WTC11 (cell line): ENCODE results near the gene RARB. TPM values are rescaled to one million over a fixed set of nuclear protein-coding genes. Genes with fewer than 3 reads are reported as not detected.

Experiments
- ATAC-seq: fragments of 200-7000 bp; cut with Tn5 transposase; 2 replicates; pipeline ENCODE4 v1.10.0; 2021; ENCODE audit warnings: mild to moderate bottlenecking, moderate library complexity
- CTCF ChIA-PET: fragments of 300-600 bp; sonication (Branson Sonifier 250); formaldehyde crosslinking; loops from one replicate; lab custom pipeline; 2021; ENCODE audit warnings: antibody characterized with exemption; lab: Charles Lee
- POLR2A ChIA-PET: fragments of 350-600 bp; sonication (Branson Sonifier 250); formaldehyde crosslinking; loops from one replicate; lab custom pipeline; 2021; ENCODE audit warnings: antibody characterized with exemption; lab: Charles Lee
- DNase-seq: peaks from one replicate; pipeline ENCODE4 v3.0.0; 2021; ENCODE audit warnings: low spot score
- H3K27ac Mint-ChIP-seq: 2 replicates; pipeline ENCODE4 v1.8.0; 2021; ENCODE audit warnings: mixed read lengths
- H3K27me3 Mint-ChIP-seq: 2 replicates; pipeline ENCODE4 v1.8.0; 2021; ENCODE audit warnings: low read depth, mild to moderate bottlenecking, moderate library complexity, mixed read lengths
- H3K36me3 Mint-ChIP-seq: 2 replicates; pipeline ENCODE4 v1.8.0; 2021; ENCODE audit warnings: mixed read lengths
- H3K4me1 Mint-ChIP-seq: 2 replicates; pipeline ENCODE4 v1.8.0; 2022; ENCODE audit warnings: mixed read lengths
- H3K4me3 Mint-ChIP-seq: 2 replicates; pipeline ENCODE4 v1.8.0; 2021; ENCODE audit warnings: mild to moderate bottlenecking, moderate library complexity, mixed read lengths
- H3K9me3 Mint-ChIP-seq: 2 replicates; pipeline ENCODE4 v1.8.0; 2021; ENCODE audit warnings: mixed read lengths
- AFF4 ChIP-seq: sonication (generic); formaldehyde crosslinking; IDR thresholded peaks from 2 replicates; pipeline ENCODE4 v1.8.1; 2023; ENCODE audit warnings: mild to moderate bottlenecking, missing genetic modification reagents, borderline replicate concordance
- ATF1 ChIP-seq: sonication (generic); formaldehyde crosslinking; IDR thresholded peaks from 2 replicates; pipeline ENCODE4 v1.8.1; 2023; ENCODE audit warnings: mild to moderate bottlenecking, moderate library complexity, missing genetic modification reagents
- ATF2 ChIP-seq: sonication (generic); formaldehyde crosslinking; IDR thresholded peaks from 2 replicates; pipeline ENCODE4 v1.8.1; 2022; ENCODE audit warnings: low read depth, missing genetic modification reagents, borderline replicate concordance
- CREB1 ChIP-seq: sonication (generic); formaldehyde crosslinking; IDR thresholded peaks from 2 replicates; pipeline ENCODE4 v1.8.0; 2023; ENCODE audit warnings: mild to moderate bottlenecking, missing genetic modification reagents
- CREM ChIP-seq: sonication (generic); formaldehyde crosslinking; IDR thresholded peaks from 2 replicates; pipeline ENCODE4 v1.8.1; 2022; ENCODE audit warnings: mild to moderate bottlenecking, missing genetic modification reagents, moderate library complexity
- ELF4 ChIP-seq: sonication (generic); formaldehyde crosslinking; IDR thresholded peaks from 2 replicates; pipeline ENCODE4 v1.8.1; 2022; ENCODE audit warnings: low read depth, mild to moderate bottlenecking, moderate library complexity, missing genetic modification reagents
- ERG ChIP-seq: fragments of 250-450 bp; sonication (Bioruptor Pico); IDR thresholded peaks from 2 replicates; pipeline ENCODE4 v1.8.0; 2021; ENCODE audit warnings: mild to moderate bottlenecking
- ESRRA ChIP-seq: sonication (generic); formaldehyde crosslinking; IDR thresholded peaks from 2 replicates; pipeline ENCODE4 v1.8.1; 2022; ENCODE audit warnings: mild to moderate bottlenecking, missing genetic modification reagents, borderline replicate concordance
- FOXK1 ChIP-seq: sonication (generic); formaldehyde crosslinking; IDR thresholded peaks from 2 replicates; pipeline ENCODE4 v1.8.0; 2022; ENCODE audit warnings: mild to moderate bottlenecking, moderate library complexity, missing genetic modification reagents
- HMGXB4 ChIP-seq: sonication (generic); formaldehyde crosslinking; IDR thresholded peaks from 2 replicates; pipeline ENCODE4 v1.8.1; 2023; ENCODE audit warnings: mild to moderate bottlenecking, moderate library complexity, missing genetic modification reagents
- IRF1 ChIP-seq: sonication (generic); formaldehyde crosslinking; IDR thresholded peaks from 2 replicates; pipeline ENCODE4 v1.8.0; 2023; ENCODE audit warnings: missing genetic modification reagents
- PREB ChIP-seq: sonication (generic); formaldehyde crosslinking; IDR thresholded peaks from 2 replicates; pipeline ENCODE4 v1.8.1; 2022; ENCODE audit warnings: mild to moderate bottlenecking, missing genetic modification reagents, moderate library complexity, borderline replicate concordance
- SMAD3 ChIP-seq: sonication (generic); formaldehyde crosslinking; IDR thresholded peaks from 2 replicates; pipeline ENCODE4 v1.8.0; 2022; ENCODE audit warnings: missing genetic modification reagents, mild to moderate bottlenecking, borderline replicate concordance
- TEAD1 ChIP-seq: sonication (generic); formaldehyde crosslinking; IDR thresholded peaks from 2 replicates; pipeline ENCODE4 v1.8.0; 2022; ENCODE audit warnings: mild to moderate bottlenecking, missing genetic modification reagents
- ZNF219 ChIP-seq: sonication (generic); formaldehyde crosslinking; IDR thresholded peaks from 2 replicates; pipeline ENCODE4 v1.8.0; 2023; ENCODE audit warnings: missing genetic modification reagents, mild to moderate bottlenecking, borderline replicate concordance
- ZNF232 ChIP-seq: sonication (generic); formaldehyde crosslinking; IDR thresholded peaks from 2 replicates; pipeline ENCODE4 v1.8.0; 2022; ENCODE audit warnings: mild to moderate bottlenecking, missing genetic modification reagents
- ZNF396 ChIP-seq: fragments of 250-450 bp; sonication (Bioruptor Pico); IDR thresholded peaks from 2 replicates; pipeline ENCODE4 v1.8.0; 2021; ENCODE audit warnings: mild to moderate bottlenecking, moderate library complexity, borderline replicate concordance
- ZNF671 ChIP-seq: fragments of 250-450 bp; sonication (Bioruptor Pico); IDR thresholded peaks from 2 replicates; pipeline ENCODE4 v1.8.0; 2021; ENCODE audit warnings: mild to moderate bottlenecking
- total RNA-seq: library from RNA; stranded (reverse); gene quantifications from 3 replicates; pipeline ENCODE4 v1.2.3, GENCODE V29; 2021
- TF ChIP-seq, protein P1 (sequence below): sonication (generic); formaldehyde crosslinking; IDR thresholded peaks from 2 replicates; pipeline ENCODE4 v1.8.0; 2022; ENCODE audit warnings: mild to moderate bottlenecking, missing genetic modification reagents
- TF ChIP-seq, protein P2 (sequence below): sonication (generic); formaldehyde crosslinking; IDR thresholded peaks from 2 replicates; pipeline ENCODE4 v1.8.1; 2022; ENCODE audit warnings: mild to moderate bottlenecking, moderate library complexity, missing genetic modification reagents

RARB gene
- total RNA-seq, 1 experiment from 2014 or later: not detected

DNA sequence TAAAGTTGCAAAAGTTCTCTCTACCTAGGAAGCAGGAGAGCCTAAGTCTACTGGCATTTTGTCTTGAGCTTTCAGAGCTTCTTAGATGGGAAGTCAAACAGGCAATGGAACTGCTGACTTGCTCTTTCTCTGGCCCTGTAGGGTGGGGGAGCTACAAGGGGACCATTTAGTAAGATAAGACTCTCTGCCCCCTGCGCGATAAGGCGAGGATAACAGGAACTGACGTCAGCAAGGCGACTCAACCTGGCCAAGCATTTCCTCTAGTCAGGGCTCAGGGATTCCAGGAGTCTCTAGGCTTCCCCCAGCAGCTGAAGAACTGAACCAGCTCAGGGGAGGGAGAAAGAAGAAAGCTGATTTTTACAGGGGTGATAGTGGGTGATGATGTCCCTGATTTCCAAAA, 5.8 kb downstream of the RARB start:
- H3K36me3 Mint-ChIP-seq: no peaks in the 10 kb centered on the region

More for the DNA sequence above, 5.8 kb downstream of the RARB start:
- no peak for DNase-seq
- peaks cover 14% of the 10 kb centered on the region for H3K27me3 Mint-ChIP-seq
- ChIA-PET CTCF (no interaction called here), POLR2A (no interaction called here)
- no peak overlapping the region for H3K27ac Mint-ChIP-seq
- no peaks in the 10 kb centered on the region for H3K9me3 Mint-ChIP-seq
- peak; percentile 38 for ATAC-seq
- H3K4me1 Mint-ChIP-seq: peaks cover 25% of the 10 kb centered on the region
- no peak overlapping the region for H3K4me3 Mint-ChIP-seq
- TF ChIP-seq, protein P1, sequence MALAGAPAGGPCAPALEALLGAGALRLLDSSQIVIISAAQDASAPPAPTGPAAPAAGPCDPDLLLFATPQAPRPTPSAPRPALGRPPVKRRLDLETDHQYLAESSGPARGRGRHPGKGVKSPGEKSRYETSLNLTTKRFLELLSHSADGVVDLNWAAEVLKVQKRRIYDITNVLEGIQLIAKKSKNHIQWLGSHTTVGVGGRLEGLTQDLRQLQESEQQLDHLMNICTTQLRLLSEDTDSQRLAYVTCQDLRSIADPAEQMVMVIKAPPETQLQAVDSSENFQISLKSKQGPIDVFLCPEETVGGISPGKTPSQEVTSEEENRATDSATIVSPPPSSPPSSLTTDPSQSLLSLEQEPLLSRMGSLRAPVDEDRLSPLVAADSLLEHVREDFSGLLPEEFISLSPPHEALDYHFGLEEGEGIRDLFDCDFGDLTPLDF (CRISPR knock-in tag): no peak
- TF ChIP-seq ATF2 (no peak), ZNF396 (no peak), FOXK1 (CRISPR knock-in tag) (no peak), ERG (CRISPR knock-in tag) (no peak), AFF4 (CRISPR knock-in tag) (no peak), IRF1 (no peak), ESRRA (CRISPR knock-in tag) (no peak), ELF4 (CRISPR knock-in tag) (no peak), TEAD1 (no peak), CREB1 (CRISPR knock-in tag) (no peak), SMAD3 (CRISPR knock-in tag) (no peak), PREB (CRISPR knock-in tag) (no peak), ZNF232 (CRISPR knock-in tag) (no peak), HMGXB4 (no peak), CREM (CRISPR knock-in tag) (no peak), ZNF671 (no peak), ATF1 (CRISPR knock-in tag) (no peak), ZNF219 (no peak)
- TF ChIP-seq, protein P2, sequence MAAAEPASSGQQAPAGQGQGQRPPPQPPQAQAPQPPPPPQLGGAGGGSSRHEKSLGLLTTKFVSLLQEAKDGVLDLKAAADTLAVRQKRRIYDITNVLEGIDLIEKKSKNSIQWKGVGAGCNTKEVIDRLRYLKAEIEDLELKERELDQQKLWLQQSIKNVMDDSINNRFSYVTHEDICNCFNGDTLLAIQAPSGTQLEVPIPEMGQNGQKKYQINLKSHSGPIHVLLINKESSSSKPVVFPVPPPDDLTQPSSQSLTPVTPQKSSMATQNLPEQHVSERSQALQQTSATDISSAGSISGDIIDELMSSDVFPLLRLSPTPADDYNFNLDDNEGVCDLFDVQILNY (CRISPR knock-in tag): no peak
